COLO829 (cell line): ENCODE measurements around the gene HYAL2.

Experiments used
- DNase-seq: peaks from one replicate; pipeline ENCODE4 v3.0.0; 2012; ENCODE audit warnings: low spot score

Gene HYAL2

DNA sequence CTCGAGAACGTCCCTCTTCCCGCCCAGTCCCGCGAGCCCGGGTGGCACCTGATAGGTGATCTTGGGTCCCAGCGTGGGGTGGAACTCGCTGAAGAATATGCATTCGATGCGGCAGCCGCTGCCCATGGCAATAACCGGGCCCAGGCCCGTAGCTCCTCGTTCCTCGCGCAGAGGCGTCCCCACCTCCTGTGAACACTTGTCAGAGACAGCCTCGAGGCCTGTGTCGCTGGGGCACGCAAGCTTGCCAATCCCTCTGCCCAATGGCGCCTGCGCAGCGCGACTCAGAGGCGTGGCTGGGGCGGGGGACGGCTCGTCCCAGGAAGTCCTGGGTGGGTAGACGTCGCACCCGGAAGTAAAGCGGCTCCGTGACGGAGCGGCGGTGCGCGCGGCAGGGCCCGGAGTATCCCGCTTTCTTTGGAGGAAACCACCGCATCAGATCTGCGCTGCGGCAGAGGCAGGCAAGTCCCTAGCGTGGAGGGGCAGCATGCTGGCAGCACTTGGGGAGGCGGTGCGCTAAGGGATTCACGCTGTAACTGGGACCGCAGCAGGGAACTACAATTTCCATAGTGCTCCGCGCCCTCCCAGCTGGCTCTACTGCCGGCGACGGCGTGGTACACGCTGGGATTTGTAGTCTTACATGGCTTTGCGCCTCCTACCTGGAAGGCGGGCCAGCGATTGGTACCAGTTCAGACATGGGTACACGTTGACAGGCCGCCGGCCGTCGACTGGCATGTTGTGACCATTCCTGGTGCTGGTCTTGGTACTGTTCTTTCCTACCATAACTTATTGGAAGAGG is 28.2 kb upstream of the HYAL2 start, which contains the start of the genes CYB561D2 and NPRL2:
CYB561D2 (plus strand) TSS at position 336 of the 796 bp plus-strand sequence. CDS start 572 bp downstream, outside the sequence.
NPRL2 (minus strand) TSS at position 249 of the 796 bp plus-strand sequence; CDS start at position 126, 123 bp downstream.
- DNase-seq: peak; percentile 97

DNA sequence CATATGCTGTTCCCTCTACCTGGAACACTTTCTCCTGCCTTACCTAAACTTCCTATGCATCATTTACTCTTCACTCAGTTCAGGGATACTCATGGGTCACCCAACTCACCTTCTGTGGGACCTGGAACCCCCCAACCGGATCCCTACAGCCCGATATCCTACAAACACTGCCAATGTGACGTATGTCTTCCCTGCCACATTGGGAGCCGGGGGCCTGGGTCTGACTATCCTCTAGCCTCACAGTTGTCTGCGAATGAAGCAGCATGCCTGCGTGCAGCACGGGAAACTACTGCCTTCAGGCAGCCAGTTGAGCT is 27.6 kb upstream of the HYAL2 start:
- no peak for DNase-seq

DNA sequence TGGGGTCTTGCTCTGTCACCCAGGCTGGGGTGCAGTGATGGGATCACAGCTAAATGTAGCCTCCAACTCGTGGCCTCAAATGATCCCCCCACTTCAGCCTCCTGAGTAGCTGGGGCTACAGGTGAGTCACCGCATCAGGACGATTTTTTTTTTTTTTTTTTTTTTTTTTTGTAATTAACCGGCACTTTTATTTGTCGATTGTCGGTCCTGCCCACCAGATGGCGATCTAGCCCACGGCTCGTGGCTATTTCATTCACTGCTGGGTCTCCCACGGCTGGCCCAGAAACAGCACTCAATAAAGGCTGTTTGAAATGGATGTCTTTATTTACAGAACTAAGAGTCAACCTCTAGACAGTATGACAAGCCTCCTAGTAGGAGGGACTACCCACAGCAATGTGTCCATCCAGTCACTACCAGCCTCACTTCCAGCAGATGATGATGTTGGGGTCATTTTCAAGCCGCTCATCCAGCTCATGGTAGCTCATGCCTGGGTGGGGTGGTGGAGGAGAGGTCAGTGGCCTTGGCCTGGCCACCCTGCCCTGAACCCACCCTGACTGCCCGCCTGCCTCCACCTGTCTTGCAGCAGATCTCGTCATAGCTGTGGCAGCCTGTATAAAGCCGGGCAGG is 24.8 kb upstream of the HYAL2 start:
- peak; percentile 85 for DNase-seq

DNA sequence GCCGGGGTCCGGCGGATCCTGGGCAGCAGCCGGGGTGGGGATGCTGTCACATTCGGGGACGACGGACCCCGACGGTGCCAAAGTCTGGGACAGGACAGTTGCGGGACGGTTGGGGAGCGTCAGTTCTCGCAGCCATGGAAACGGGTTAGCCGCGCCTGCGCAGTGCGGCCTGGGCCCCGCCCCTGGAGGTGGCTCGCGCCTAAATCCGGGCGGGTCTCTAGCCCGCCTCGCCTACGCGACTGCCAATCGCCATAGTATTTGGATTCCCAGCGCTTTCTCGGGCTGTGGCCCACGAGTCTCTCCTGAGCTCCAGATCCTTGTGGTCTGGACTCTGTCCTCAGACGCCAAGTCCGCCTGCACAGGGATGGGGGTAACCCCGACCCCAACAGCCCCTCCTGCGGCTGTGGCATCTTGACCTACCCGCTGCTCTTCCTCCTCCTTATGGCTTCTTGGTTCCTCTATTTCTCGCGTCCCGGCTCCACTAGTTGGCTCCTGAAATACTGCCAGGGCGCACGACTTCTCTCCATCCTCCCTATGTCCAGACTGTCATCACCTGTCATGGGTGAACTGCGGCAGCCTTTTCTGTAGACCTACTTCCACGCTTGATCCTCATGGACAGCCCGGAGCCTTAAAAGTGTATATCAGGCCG is 23.2 kb upstream of the HYAL2 start, which contains the start of gene ZMYND10:
ZMYND10 (minus strand) TSS at position 147 of the 649 bp plus-strand sequence. CDS start 153 bp downstream, outside the sequence.
- DNase-seq: peak; percentile 87

DNA sequence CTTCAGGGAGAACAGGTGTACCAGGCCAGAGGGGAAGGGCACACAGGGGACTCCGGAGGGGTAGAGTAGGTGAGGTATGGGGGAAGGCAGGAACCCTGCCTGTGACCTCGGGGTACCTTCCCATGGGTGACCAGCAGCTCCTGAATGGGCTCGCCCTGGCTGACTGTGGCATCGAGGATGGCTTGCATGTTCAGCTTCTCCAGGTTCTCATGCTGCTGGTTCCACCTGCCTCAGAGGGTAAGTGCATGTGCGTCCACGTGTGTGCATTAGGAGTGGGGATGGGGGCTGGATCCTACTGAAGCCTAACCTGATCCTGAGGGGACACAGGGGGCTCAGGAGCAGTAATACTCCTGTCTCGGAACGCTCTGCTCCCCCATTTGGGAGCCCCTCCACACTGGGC is 22.5 kb upstream of the HYAL2 start:
- DNase-seq: no peak

DNA sequence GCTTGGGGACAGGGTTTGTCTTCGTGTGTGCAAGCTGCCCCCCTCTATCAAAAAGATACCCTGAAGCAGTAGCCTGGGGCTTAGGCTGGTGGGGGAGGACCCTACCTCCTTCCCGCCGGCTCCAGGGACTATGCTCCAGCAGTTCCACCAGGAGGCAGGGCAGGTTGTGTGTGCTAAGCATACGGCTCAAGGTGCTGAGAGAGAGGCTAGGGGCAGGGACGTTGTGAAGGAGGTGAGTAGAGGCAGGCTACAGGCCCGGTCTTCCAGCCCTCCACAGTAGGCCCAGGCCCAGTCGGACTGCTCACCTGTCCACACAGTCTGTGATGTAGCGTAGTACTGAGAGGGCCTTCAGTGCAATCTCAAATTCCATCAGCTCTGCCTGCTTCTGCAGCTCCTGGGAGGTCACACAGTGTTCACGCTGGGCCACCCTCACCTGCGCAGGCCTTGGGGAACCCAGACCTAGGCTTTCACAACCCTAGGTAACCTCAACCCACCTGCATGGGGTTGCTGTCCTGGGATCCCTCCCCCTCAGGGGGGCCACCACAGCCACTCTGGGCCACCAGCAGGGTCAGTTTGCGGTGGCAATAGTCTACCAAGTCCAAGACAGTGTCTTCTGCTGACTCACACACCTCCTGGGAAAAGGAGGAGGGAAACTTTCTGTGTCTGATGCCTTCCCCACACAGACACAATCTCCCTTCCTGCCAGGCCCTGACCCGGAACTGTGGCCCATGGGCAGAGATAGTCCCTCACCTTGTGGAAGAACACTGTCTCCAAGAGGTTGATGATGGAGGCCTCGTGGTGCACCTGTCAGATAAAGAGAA is 20.5 kb upstream of the HYAL2 start:
- DNase-seq: no peak

DNA sequence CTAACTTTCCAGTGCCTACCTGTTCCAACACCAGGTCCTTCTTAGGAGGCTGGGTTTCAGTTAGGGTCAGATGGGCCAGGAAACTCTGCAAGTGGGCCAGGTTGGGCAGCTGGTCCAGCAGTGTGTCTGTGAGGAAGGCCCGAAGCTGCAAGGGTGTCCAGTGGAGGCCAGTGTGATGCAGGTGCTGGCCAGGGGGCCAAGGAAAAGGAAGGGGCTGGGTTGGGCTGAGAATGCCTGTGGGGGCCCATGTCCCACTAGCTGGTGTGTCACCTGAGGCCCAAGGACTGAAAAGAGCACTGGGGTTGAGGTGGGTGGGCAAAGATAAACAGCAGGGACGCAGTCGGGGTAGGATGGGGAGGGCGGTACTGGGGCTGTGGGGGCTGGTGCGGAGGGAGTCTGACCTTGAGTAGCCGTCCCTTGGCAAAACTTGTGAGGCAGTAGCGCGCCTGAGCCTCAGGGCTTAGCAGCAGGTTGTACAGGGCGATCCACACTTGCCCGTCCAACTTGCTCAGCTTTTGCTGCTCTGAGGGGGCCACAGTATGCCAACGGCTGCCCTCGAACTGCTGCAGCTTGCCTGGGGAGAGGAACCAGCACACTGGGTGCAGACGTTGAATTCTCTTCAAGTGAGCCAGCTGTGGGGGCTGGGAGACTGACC is 19.6 kb upstream of the HYAL2 start:
- DNase-seq: no peak

DNA sequence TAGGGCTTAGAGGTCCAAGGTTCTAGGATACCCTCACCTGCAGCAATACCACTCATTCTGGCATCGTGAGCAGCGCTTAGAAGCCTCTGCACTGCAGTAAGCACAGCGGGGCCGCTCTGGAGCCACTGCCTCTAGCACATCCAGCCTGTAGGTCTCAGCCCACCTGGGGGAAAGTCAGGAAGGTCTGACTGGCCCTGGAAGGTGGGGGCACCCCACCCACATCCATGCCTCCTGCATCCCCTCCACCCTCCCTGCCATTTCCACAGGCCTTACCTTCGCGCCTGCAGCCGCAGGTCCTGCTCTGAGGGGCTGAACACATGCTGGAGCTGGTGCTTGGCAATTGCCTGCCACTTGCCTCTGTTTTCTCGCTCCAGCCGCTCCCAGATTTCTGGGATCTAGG is 19.0 kb upstream of the HYAL2 start:
- DNase-seq: no peak

DNA sequence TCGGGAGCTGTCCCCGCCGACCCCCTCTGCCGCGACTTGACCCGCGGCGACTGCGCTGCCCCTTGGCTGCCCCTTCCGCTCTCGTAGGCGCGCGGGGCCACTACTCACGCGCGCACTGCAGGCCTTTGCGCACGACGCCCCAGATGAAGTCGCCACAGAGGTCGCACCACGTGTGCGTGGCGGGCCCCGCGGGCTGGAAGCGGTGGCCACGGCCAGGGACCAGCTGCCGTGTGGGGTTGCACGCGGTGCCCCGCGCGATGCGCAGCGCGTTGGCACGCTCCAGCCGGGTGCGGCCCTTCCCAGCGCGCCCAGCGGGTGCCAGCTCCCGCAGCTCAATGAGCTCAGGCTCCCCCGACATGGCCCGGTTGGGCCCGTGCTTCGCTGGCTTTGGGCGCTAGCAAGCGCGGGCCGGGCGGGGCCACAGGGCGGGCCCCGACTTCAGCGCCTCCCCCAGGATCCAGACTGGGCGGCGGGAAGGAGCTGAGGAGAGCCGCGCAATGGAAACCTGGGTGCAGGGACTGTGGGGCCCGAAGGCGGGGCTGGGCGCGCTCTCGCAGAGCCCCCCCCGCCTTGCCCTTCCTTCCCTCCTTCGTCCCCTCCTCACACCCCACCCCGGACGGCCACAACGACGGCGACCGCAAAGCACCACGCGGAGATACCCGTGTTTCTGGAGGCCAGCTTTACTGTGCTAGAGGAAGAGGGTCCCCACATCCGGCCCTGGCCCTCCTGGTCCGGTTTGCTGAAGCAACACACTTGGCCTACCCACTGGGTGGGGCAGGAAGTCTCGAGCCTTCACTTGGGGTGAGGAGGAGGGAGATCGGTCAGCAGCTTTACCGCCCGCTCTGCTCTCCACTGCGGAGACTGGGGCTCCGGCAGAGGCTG is 18.1 kb upstream of the HYAL2 start, which contains the start of gene RASSF1:
RASSF1 (minus strand) TSS at position 389 of the 882 bp plus-strand sequence; CDS start at position 358, 31 bp downstream.
- DNase-seq: no peak

DNA sequence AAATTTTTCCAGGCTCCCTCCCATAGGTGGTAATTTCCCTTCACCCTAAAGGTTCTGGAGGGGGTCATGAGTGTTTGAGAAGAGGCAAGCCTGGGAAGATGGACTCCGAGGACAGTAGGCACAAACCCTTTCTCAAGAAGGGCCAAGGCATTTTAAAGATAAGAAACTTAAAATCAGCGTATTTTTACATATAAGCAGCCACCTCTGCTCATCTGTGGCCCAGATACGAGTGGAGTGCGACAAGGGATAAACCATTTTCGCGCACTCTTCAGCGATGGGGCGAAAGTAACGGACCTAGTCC is 17.6 kb upstream of the HYAL2 start:
- DNase-seq: no peak

DNA sequence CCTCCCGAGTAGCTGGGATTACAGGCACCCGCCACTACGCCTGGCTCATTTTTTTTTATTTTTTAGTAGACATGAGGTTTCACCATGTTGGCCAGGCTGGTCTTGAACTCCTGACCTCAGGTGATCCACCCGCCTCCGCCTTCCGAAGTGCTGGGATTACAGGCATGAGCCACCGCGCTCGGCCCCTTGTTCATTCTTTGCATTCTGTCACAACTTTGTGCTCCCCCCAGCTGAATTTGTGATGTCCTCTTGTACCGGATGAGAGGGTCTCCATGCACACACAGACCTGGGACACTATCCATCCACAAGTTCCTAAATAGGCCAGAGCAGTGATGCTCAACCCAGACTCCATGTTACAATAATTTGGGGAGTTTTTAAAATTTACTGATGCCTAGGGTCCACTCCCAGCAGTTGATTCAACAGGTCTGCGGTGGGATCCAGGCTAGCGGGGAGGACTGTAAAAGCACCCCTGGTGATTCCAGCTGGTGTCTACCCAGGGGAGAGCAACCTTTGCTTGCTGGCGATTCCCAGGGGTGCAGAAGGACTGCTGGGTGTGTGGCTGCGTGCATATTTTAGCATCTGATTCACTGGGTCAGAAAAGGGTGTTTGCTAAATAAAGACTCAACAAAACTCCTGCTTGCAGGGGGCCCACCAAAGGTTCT is 17.1 kb upstream of the HYAL2 start:
- DNase-seq: no peak

DNA sequence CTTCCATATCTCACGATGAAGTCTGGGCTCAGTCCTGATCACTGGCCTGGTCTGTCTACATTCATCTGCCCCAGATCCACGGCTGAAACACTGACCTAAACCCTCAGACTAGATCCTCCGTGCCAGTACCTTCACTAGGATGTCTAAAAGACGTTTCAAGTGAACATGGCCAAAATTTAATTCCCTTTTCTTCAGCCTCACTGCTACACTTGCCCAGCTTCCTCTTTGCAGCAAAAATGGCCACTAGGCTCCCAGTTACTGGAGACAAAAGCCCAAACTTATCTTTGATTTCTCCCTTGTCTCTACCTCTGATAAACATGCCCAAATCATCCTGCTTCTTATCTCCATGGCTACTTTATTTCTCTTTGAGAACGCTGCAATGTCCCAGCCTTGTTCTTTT is 16.4 kb upstream of the HYAL2 start:
- no peak for DNase-seq

DNA sequence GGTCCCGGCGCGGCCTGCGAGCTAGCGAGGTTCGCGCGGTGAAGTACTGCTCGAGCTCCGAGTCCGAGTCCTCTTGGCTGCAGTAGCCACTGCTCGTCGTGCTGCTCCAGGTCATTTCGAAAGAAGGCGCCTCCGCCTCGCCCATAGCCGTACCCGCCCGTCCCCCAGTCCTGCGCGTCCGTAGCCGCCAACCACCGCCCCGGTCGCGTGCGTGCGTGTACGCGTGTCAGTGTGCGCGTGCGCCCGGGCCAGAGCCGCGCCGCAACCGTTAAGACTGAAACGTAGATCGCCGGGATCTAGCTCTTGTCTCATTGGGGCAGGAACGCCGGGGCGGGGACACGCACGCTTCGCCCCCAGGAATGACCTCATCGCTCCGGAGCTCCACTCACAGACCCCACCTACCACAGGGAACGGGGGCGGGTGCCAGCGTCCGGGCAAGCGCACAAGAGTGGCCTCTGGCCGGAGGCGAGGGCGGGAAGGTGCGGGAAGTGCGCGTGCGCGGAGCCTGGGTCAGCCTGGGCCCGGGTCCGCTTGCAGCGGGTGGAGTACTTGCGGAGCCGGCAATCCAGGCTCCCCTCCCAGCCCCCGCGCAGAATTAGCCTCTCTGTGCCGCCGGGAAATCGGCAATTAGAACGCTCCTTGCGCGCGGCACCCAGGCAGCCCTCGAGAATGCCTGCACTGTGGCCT is 14.8 kb upstream of the HYAL2 start:
- DNase-seq: peak; percentile 100

DNA sequence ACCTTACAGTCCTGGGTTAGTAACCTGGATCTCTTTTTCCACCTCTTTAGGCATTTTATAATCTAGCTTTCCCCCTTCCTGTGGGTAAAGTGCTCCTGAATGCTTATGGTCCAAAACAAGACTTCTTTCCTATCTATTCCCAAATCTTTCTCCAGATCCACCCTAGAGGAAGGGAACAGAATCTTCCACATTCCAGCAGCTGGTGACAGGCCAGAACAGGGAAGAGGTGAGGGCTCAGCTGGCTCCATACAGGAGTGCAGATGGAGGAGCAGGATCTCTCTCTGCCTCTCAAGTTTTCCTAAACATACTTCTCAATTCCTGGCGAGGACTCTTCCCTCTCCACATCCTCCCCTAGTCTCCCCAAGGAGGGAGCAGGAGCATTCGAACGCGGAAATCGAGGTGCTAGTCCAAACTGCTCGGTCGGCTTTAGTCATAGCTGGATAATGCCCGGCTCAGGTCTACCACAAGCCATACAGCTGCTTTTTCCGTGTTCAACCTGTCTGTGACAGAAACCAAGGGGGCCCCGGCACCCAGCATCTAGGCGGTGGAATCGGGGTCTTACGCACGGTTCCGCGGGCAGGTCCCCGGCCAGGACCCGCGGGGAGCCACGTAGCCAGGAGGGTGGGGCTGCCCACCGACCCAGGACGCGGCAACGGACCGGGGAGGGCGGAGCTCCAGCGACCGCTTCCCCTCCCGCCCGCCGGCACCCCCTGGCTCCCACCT is 14.1 kb upstream of the HYAL2 start:
- no peak for DNase-seq

DNA sequence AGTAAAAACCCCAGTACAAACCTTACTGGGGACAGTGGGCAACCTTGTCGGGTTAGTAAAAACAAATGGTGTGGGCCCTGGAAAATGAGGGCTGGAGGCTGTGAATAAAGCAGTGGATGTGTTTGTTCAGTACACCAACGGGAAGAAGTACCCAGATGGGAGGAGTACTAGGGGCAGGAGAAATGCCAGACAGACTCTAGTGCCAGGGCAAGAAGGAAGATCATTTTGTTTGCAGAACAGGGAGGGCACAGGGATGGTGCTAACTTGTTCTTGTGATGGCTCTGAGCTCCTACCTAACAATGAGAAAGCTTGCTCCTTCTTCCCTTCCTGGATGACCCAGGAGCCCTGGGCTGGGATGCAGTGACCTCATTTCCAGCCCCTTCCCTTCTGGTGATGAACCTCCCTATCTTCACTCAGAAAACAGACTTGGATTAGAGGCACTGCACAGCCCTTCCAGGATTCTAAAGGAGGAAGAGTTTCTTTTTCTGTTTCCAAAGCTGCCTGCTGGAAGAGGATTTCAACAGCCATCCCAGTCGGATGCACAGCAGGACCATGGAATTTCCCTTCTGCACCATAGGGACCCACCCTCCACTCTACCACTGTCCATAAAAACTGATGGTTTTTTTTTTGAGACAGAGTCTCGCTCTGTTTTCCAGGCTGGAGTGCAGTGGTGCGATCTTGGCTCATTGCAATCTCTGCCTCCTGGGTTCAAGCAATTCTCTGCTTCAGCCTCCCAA is 12.0 kb upstream of the HYAL2 start:
- no peak for DNase-seq

DNA sequence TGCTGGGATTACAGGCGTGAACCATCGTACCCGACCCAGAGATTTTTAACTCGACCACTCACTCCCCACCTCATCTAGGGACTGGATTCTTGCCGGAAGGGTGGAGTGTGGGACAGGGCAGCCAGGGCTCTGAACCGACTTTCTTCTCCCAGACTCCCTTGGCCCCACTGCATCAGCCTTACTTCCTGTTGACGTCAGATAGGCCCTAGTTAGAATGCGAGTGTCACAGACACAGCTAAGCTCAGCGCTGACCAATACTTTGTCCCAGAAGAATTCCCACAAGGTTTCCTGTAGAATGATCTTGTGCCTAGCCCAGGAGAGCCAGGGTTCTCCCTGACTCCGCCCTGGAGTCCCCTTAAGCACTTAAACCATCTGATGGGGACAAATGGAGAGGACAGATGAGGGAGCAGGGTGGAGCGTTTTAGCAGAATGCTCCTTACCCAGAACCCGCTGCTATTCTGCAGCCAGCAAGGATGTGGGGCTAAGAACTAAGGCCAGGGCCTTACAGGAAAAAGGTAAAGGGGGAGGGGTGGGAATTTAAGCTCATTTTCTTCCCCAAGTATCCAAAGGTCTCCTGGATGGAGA is 11.3 kb upstream of the HYAL2 start:
- no peak for DNase-seq

DNA sequence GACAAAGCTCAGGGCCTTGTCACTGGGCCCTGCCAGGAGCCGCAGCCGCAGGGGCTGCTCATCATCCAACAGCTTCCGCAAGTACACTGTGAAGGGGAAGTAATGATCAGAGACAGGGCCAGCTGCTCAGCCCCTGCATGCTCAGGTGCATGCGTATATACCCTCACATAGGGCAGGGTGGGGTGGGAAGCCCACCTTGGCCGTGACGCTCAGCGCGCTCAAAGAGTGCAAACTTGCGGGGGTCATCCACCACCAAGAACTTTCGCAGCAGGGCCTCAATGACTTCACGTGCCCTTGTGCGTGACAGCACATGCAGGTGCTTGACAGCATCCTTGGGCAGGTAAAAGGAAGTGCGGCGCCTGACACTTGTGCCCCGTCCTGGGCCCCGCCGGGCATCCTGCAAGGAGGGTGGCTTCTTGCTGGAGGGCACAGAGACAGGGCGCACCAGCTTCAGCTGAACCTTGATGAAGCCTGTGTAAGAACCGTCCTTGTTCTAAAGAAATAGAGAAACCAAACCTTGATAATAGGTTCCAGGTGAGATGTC is 8.9 kb upstream of the HYAL2 start:
- DNase-seq: no peak
